B cell (primary cell): ENCODE results near the gene MEIS2. TPM values are rescaled to one million over a fixed set of nuclear protein-coding genes. Genes with fewer than 3 reads are reported as not detected.

ENCODE experiments used
- ATAC-seq: fragments of 200-7000 bp; cut with Tn5 transposase; one replicate; pipeline ENCODE4 v1.10.0; 2021; ENCODE audit warnings: low read depth, mild to moderate bottlenecking, moderate number of reproducible peaks, moderate library complexity
- CTCF ChIA-PET: fragments of 350-600 bp; sonication (Branson Sonifier 250); formaldehyde crosslinking; loops from one replicate; lab custom pipeline; 2021; ENCODE audit warnings: antibody characterized with exemption, inconsistent platforms; lab: Charles Lee
- POLR2A ChIA-PET: fragments of 350-600 bp; sonication (Branson Sonifier 250); formaldehyde crosslinking; loops from one replicate; lab custom pipeline; 2021; ENCODE audit warnings: antibody characterized with exemption; lab: Charles Lee
- DNase-seq: peaks from one replicate; pipeline ENCODE4 v3.0.0; 2013
- H2AFZ ChIP-seq: 2 replicates; pipeline ENCODE4 v1.6.1; 2012; ENCODE audit warnings: mild to moderate bottlenecking, low read depth, low read length; ENCODE audit not compliant: insufficient read depth, poor library complexity, severe bottlenecking
- H3K27ac ChIP-seq, 2 donors: 1 replicate in 1 of 2; 2 replicates in 1 of 2; pipeline ENCODE4 v1.5.1; 2012 to 2013; ENCODE audit warnings: low read length in 2 of 2, mild to moderate bottlenecking in 2 of 2, moderate library complexity in 1 of 2
- H3K27me3 ChIP-seq, 4 experiments: fragments of 200-600 bp in 1 of 4; sonication (generic) in 1 of 4; replicated peaks in 1 of 4; 1 replicate in 2 of 4; 2 replicates in 2 of 4; pipeline versions ENCODE4 v1.6.1 to v1.7.0; 2013 to 2016; ENCODE audit warnings: low read length in 3 of 4, mild to moderate bottlenecking in 2 of 4, mixed read lengths in 1 of 4, moderate library complexity in 1 of 4; ENCODE audit not compliant: insufficient read depth in 4 of 4, control insufficient read depth in 3 of 4; ENCODE audit errors: control extremely low read depth in 1 of 4
- H3K36me3 ChIP-seq, 2 experiments: replicated peaks in 1 of 2; 1 replicate in 1 of 2; 2 replicates in 1 of 2; pipeline versions ENCODE4 v1.6.1 to v1.7.1; 2013; ENCODE audit warnings: low read length in 1 of 2; ENCODE audit not compliant: insufficient read depth in 2 of 2, control insufficient read depth in 1 of 2; ENCODE audit errors: control extremely low read depth in 1 of 2, extremely low read depth in 1 of 2
- H3K4me1 ChIP-seq, 2 donors: fragments of 200-600 bp in 1 of 2; sonication (generic) in 1 of 2; 1 replicate in 1 of 2; 2 replicates in 1 of 2; pipeline versions ENCODE4 v1.5.1 to v1.6.1; 2013 to 2017; ENCODE audit warnings: low read length in 2 of 2; ENCODE audit not compliant: control insufficient read depth in 2 of 2, insufficient read depth in 2 of 2
- H3K4me2 ChIP-seq: replicated peaks from 2 replicates; pipeline ENCODE3; 2012; ENCODE audit warnings: mild to moderate bottlenecking, low read depth, low read length; ENCODE audit not compliant: poor library complexity, severe bottlenecking
- H3K4me3 ChIP-seq, 5 experiments: fragments of 200-600 bp in 1 of 5; sonication (generic) in 1 of 5; 1 replicate in 3 of 5; 2 replicates in 2 of 5; pipeline versions ENCODE4 v1.5.1 to v1.7.0; 2011 to 2016; ENCODE audit warnings: low read length in 4 of 5, mild to moderate bottlenecking in 4 of 5, low read depth in 2 of 5, control low read depth in 1 of 5, moderate library complexity in 1 of 5; ENCODE audit not compliant: insufficient read depth in 1 of 5; ENCODE audit errors: control extremely low read depth in 1 of 5, extremely low read depth in 1 of 5
- H3K79me2 ChIP-seq: fragments of 200-600 bp; sonication (generic); one replicate; pipeline ENCODE4 v1.6.0; 2016; ENCODE audit warnings: low read length; ENCODE audit not compliant: control insufficient read depth, insufficient read depth
- H3K9ac ChIP-seq: fragments of 200-600 bp; sonication (generic); 2 replicates; pipeline ENCODE4 v1.6.1; 2017; ENCODE audit warnings: mild to moderate bottlenecking, low read length, moderate library complexity
- H3K9me3 ChIP-seq, 3 donors: one replicate each; pipeline versions ENCODE4 v1.6.1 to v1.7.1; 2013; ENCODE audit warnings: low read length in 2 of 3; ENCODE audit not compliant: control insufficient read depth in 2 of 3, insufficient read depth in 1 of 3; ENCODE audit errors: control extremely low read depth in 1 of 3
- H4K20me1 ChIP-seq: 2 replicates; pipeline ENCODE4 v1.6.0; 2012; ENCODE audit warnings: mild to moderate bottlenecking, low read length; ENCODE audit not compliant: insufficient read depth, control insufficient read depth, poor library complexity, severe bottlenecking
- H3K27ac Mint-ChIP-seq: one replicate; pipeline ENCODE4 v1.8.0; 2021; ENCODE audit warnings: mixed read lengths
- H3K27me3 Mint-ChIP-seq: one replicate; pipeline ENCODE4 v1.8.0; 2021; ENCODE audit warnings: mixed read lengths
- H3K4me1 Mint-ChIP-seq: one replicate; pipeline ENCODE4 v1.8.0; 2021; ENCODE audit warnings: mixed read lengths
- H3K4me3 Mint-ChIP-seq: one replicate; pipeline ENCODE4 v1.8.0; 2021; ENCODE audit warnings: mixed read lengths
- H3K9me3 Mint-ChIP-seq: one replicate; pipeline ENCODE4 v1.8.0; 2022; ENCODE audit warnings: mixed read lengths; ENCODE audit not compliant: insufficient read depth
- EZH2 ChIP-seq: IDR thresholded peaks from 2 replicates; pipeline ENCODE4 v1.6.1; 2012; ENCODE audit warnings: borderline replicate concordance, low read depth, mild to moderate bottlenecking, moderate library complexity, low read length; ENCODE audit not compliant: insufficient read depth, poor library complexity, severe bottlenecking
- WGBS: methylation state at CpG from one replicate; pipeline ENCODE4 v1.1.5; 2013; ENCODE audit warnings: missing lambda C conversion rate; ENCODE audit not compliant: insufficient coverage; 5-methylcytosine and 5-hydroxymethylcytosine counted together
- intact Hi-C: fragments of 100-400 bp; cut with micrococcal nuclease; formaldehyde crosslinking; loops from one replicate; pipeline ENCODE4 v1.10.0; 2022
- polyA plus RNA-seq: library from polyadenylated mRNA; depleted of rRNA; stranded (reverse); fragments of >200 nt; gene quantifications from 2 replicates; pipeline ENCODE4 v1.2.3, GENCODE V29; 2012
- total RNA-seq, 2 donors: library from RNA; stranded (reverse); fragments of 120-200 nt in 1 of 2; gene quantifications; 1 replicate in 1 of 2; 2 replicates in 1 of 2; pipeline versions ENCODE4 v1.2.3 to v1.2.4, GENCODE V29; 2013 to 2022
- TF ChIP-seq, protein P1 (sequence below): fragments of 200-600 bp; IDR thresholded peaks from one replicate; pipeline ENCODE4 v1.8.0; 2022; ENCODE audit warnings: antibody characterized with exemption, mild to moderate bottlenecking

MEIS2 gene
- total and polyA plus RNA-seq, 2 donors (not counting 1 experiment from before 2014, with no cell fraction given): 0.22 TPM; not detected in 1

DNA sequence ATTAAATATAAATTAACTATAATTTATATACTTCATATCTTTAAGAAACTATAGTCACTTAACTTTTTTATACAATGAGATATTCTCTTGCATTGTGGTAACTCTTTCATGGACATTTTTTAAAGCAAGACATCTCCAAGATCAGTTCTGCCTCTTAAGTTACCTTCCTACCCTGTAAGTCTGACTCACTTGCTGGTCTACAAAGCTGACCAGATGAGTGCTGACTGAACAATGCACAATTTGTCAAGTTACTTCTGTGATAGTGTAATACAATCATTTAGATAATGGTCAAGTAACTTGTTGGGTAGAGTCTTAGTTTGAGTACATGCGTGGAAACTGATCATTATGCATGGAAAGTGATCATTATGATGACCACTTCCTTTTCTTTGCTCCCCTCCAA, 145.9 kb downstream of the MEIS2 start:
- H3K27ac ChIP-seq: no peak overlapping the region
- DNase-seq (no peak), ATAC-seq (no peak)
- no peaks in the 10 kb centered on the region for H3K4me1 ChIP-seq
- Mint-ChIP-seq H3K4me3 (no peak overlapping the region), H3K27ac (no peak overlapping the region), H3K27me3 (no peaks in the 10 kb centered on the region), H3K4me1 (no peaks in the 10 kb centered on the region), H3K9me3 (no peaks in the 10 kb centered on the region)
- no peaks in the 10 kb centered on the region for H3K36me3 ChIP-seq
- no peak for TF ChIP-seq EZH2
- TF ChIP-seq, protein P1, sequence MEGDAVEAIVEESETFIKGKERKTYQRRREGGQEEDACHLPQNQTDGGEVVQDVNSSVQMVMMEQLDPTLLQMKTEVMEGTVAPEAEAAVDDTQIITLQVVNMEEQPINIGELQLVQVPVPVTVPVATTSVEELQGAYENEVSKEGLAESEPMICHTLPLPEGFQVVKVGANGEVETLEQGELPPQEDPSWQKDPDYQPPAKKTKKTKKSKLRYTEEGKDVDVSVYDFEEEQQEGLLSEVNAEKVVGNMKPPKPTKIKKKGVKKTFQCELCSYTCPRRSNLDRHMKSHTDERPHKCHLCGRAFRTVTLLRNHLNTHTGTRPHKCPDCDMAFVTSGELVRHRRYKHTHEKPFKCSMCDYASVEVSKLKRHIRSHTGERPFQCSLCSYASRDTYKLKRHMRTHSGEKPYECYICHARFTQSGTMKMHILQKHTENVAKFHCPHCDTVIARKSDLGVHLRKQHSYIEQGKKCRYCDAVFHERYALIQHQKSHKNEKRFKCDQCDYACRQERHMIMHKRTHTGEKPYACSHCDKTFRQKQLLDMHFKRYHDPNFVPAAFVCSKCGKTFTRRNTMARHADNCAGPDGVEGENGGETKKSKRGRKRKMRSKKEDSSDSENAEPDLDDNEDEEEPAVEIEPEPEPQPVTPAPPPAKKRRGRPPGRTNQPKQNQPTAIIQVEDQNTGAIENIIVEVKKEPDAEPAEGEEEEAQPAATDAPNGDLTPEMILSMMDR: no peak
- H3K27me3 ChIP-seq: no peaks in the 10 kb centered on the region
- CTCF ChIA-PET: no interaction called here
- WGBS: no CpG with 5 or more reads among the region's 1 CpG
- H3K79me2 ChIP-seq: no peaks in the 10 kb centered on the region
- H4K20me1 ChIP-seq: no peaks in the 10 kb centered on the region
- intact Hi-C loops: no loop called here
- H2AFZ ChIP-seq: no peak overlapping the region
- no peak overlapping the region for H3K4me2 ChIP-seq
- POLR2A ChIA-PET: no interaction called here
- no peak overlapping the region for H3K4me3 ChIP-seq
- H3K9me3 ChIP-seq: no peaks in the 10 kb centered on the region
- H3K9ac ChIP-seq: no peak overlapping the region

GRCh38 chr15:36953346-36953745, 147.0 kb downstream of the MEIS2 start:
- intact Hi-C loops: no loop called here
- Histone ChIP-seq H4K20me1 (no peaks in the 10 kb centered on the region), H3K9me3 (no peaks in the 10 kb centered on the region), H3K4me3 (no peak overlapping the region), H3K79me2 (no peaks in the 10 kb centered on the region), H3K4me1 (no peaks in the 10 kb centered on the region), H3K9ac (no peak overlapping the region), H3K4me2 (no peak overlapping the region), H3K36me3 (no peaks in the 10 kb centered on the region), H2AFZ (no peak overlapping the region), H3K27ac (no peak overlapping the region), H3K27me3 (no peaks in the 10 kb centered on the region)
- ChIA-PET POLR2A (no interaction called here), CTCF (no interaction called here)
- no peak for TF ChIP-seq EZH2
- TF ChIP-seq, protein P1: no peak
- Mint-ChIP-seq H3K4me1 (no peaks in the 10 kb centered on the region), H3K9me3 (no peaks in the 10 kb centered on the region), H3K27me3 (no peaks in the 10 kb centered on the region), H3K27ac (no peak overlapping the region), H3K4me3 (no peak overlapping the region)
- DNase-seq (no peak), ATAC-seq (no peak)
- 89% methylated on average over 1 of the region's 3 CpGs for WGBS
